Astrocyte (in vitro differentiated cells and primary cell): Measurements from ENCODE around the gene DROSHA.

Experiments
- EZH2 ChIP-seq: IDR thresholded peaks from 2 replicates; pipeline ENCODE4 v1.6.1; 2012; ENCODE audit warnings: mild to moderate bottlenecking, low read length, inconsistent platforms; ENCODE audit not compliant: insufficient read depth
- TF ChIP-seq, protein P1 (sequence below): IDR thresholded peaks from 2 replicates; pipeline ENCODE4 v1.5.1; 2011; ENCODE audit warnings: low read depth, mild to moderate bottlenecking, inconsistent platforms, low read length, moderate library complexity; ENCODE audit not compliant: insufficient read depth

- TF ChIP-seq EZH2 = no peak
- TF ChIP-seq, protein P1, sequence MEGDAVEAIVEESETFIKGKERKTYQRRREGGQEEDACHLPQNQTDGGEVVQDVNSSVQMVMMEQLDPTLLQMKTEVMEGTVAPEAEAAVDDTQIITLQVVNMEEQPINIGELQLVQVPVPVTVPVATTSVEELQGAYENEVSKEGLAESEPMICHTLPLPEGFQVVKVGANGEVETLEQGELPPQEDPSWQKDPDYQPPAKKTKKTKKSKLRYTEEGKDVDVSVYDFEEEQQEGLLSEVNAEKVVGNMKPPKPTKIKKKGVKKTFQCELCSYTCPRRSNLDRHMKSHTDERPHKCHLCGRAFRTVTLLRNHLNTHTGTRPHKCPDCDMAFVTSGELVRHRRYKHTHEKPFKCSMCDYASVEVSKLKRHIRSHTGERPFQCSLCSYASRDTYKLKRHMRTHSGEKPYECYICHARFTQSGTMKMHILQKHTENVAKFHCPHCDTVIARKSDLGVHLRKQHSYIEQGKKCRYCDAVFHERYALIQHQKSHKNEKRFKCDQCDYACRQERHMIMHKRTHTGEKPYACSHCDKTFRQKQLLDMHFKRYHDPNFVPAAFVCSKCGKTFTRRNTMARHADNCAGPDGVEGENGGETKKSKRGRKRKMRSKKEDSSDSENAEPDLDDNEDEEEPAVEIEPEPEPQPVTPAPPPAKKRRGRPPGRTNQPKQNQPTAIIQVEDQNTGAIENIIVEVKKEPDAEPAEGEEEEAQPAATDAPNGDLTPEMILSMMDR = no peak
Observed at GRCh38 chr5:31365776-31366175, 166.1 kb downstream of the DROSHA start.
